SW 1271 (cell line): Measurements from ENCODE around the gene STK32B.
A peak's percentile ranks its signal among the peaks of the same experiment; 100 is the strongest.
"Not testable (repeated sequence)": the region's sequence is repeated elsewhere in the genome, so short reads cannot be mapped to it uniquely, and the experiment has no call there.

Experiments used
- DNase-seq, 2 experiments: peaks; one replicate each; lab custom pipeline; 2025; lab: John Stamatoyannopoulos, UW

The STK32B gene

GRCh38 chr4:5393911-5394513 is 342.7 kb downstream of the STK32B start:
- DNase-seq = no peak

- DNase-seq = no peak
These were observed 344.5 kb downstream of the STK32B start for GRCh38 chr4:5395781-5396180.

- no peak for DNase-seq
These were observed 346.8 kb downstream of the STK32B start for GRCh38 chr4:5398056-5398455.

GRCh38 chr4:5399124-5399523 is 347.8 kb downstream of the STK32B start:
- no peak for DNase-seq

GRCh38 chr4:5399790-5400421 is 348.6 kb downstream of the STK32B start:
- peak in 1 of 2 experiments; percentile 8 for DNase-seq

DNA sequence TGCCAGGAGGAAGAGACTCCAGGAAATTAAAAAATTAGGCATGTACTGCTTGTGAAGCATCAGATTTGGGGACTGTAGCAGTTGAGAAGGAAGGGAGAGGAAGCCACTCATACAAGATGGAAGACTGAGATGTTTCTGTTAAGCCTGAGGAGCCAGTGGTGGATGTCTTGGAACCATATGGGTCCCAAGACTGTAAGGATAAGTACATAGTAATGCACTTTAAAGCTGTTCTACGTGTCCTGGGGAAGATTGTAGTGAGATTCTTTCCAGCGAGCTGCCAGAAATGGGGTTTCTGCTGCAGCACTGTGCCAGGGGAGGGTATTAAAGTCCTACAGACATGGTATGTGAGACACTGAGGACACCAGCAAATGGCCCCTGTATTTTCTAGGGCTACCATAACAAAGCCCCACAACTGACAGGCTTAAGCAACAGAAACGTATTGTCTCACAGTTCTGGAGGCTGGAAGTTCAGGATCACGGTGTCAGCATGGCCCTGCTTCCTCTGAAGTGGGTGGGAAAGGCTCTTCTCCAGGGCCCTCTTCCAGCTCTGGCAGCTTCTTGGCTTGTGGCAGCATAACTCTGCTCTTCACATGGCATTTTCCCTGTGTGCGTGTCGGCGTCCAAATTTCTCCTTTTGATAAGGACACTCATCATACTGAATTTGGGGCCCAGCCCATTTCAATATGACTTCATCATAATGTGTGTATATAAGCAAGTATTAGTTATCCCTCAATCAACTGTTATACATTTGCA is 352.6 kb downstream of the STK32B start:
- no peak for DNase-seq

GRCh38 chr4:5409237-5409636 is 358.0 kb downstream of the STK32B start:
- no peak for DNase-seq

- DNase-seq = no peak
These were observed 358.8 kb downstream of the STK32B start for GRCh38 chr4:5409972-5410618.

- DNase-seq = no peak
These were observed 361.0 kb downstream of the STK32B start for GRCh38 chr4:5412296-5412695.

GRCh38 chr4:5412751-5413150 is 361.5 kb downstream of the STK32B start:
- DNase-seq = no peak

- no peak for DNase-seq
These were observed 365.4 kb downstream of the STK32B start for GRCh38 chr4:5416637-5417036.

DNA sequence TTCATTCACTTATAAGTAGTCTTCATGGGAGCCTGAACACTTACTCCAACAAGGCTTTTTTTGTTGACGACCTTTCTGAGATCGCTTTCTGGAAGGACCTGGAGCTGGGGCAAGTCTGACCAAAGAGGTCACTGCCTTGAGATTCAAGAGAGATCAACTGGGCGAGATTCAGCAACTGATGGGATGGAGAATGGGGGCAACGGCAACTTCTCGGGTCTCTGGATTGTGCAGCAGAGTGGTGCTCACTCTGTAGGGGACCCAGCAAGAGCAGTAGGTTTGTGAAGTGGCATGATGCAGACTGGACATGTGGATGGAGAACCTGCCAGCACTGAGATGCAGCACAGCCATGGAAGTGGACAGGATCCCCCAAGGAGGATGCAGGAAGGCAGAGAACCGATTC is 369.0 kb downstream of the STK32B start:
- DNase-seq = no peak

DNA sequence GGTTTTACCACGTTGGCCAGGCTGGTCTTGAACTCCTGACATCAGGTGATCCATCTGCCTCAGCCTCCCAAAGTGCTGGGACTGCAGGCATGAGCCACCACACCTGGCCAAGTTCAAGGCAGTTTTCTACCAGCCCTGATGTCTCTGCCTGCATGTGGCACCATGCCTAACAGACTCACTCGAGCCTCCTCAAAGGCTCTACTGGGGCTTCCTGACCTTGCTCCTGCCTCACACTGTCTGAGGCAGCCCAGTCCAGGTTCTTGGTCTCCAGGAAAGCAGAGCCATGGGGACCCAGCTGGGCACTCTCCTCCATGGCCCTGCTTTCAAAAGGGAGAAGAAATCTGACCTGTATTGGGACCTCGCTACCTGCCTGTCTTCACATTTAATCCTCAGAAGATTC is 370.1 kb downstream of the STK32B start:
- no peak for DNase-seq

GRCh38 chr4:5422195-5422594 is 370.9 kb downstream of the STK32B start:
- no peak for DNase-seq

- no peak for DNase-seq
These were observed 372.4 kb downstream of the STK32B start for GRCh38 chr4:5423670-5424069.

GRCh38 chr4:5424211-5424610 is 372.9 kb downstream of the STK32B start:
- no peak for DNase-seq

GRCh38 chr4:5424901-5425300 is 373.6 kb downstream of the STK32B start:
- DNase-seq = no peak

GRCh38 chr4:5429747-5430146 is 378.5 kb downstream of the STK32B start:
- no peak for DNase-seq

GRCh38 chr4:5433196-5433595 is 381.9 kb downstream of the STK32B start:
- DNase-seq = no peak

- no peak for DNase-seq
These were observed 383.9 kb downstream of the STK32B start for GRCh38 chr4:5435201-5435600.

DNA sequence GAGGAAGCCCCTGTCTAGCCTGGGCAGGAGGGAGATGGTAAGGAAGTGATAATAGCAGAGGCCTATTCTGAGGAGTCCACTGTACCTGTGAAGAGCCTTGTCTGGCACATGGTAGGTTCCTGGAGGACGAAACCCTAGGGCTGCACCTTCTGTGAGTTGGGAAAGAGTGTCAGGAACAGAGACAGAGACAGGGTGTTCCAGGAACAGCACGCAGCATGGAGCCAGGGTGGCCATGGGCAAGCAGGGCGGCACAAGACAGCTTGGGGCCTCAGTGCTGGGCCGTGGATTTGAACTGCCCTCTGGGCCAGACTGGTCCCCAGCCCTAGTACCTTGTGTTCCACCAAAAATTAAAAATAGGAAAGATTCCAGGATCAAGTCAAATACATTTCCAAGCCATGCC is 384.5 kb downstream of the STK32B start:
- DNase-seq = no peak

GRCh38 chr4:5443976-5444802 is 392.9 kb downstream of the STK32B start:
- DNase-seq = not testable (repeated sequence)
